K562 (cell line): Measurements from ENCODE around the gene MTLN. TPM values are rescaled to one million over a fixed set of nuclear protein-coding genes. Genes with fewer than 3 reads are reported as not detected.

Experiments used
- ATF7 ChIP-seq: fragments of 450-650 bp; IDR thresholded peaks from 2 replicates; pipeline ENCODE4 v1.7.1; 2014; ENCODE audit warnings: mild to moderate bottlenecking, moderate library complexity
- CBX1 ChIP-seq: sonication (generic); IDR thresholded peaks from 2 replicates; pipeline ENCODE4 v1.6.1; 2016; ENCODE audit warnings: antibody characterized with exemption, low read depth, mild to moderate bottlenecking
- CTBP1 ChIP-seq: fragments of 450-650 bp; IDR thresholded peaks from 2 replicates; pipeline ENCODE4 v1.6.1; 2016; ENCODE audit warnings: borderline replicate concordance
- ERF ChIP-seq: fragments of 450-650 bp; formaldehyde crosslinking; IDR thresholded peaks from 2 replicates; pipeline ENCODE4 v1.4.0; 2020; ENCODE audit warnings: mild to moderate bottlenecking, mixed read lengths
- GATAD2B ChIP-seq: fragments of 450-650 bp; IDR thresholded peaks from 2 replicates; pipeline ENCODE4 v1.6.1; 2017; ENCODE audit warnings: mild to moderate bottlenecking, borderline replicate concordance
- POLR2AphosphoS5 ChIP-seq: IDR thresholded peaks from 2 replicates; pipeline ENCODE4 v1.6.1; 2011; ENCODE audit warnings: mild to moderate bottlenecking, low read depth, low read length, moderate library complexity; ENCODE audit not compliant: control insufficient read depth, insufficient read depth
- RBFOX2 ChIP-seq: fragments of 200-400 bp; formaldehyde crosslinking; IDR thresholded peaks from 2 replicates; pipeline ENCODE4 v1.6.1; 2017; ENCODE audit warnings: low read depth, mild to moderate bottlenecking, low read length, moderate library complexity
- SAP30 ChIP-seq: fragments of 200-600 bp; sonication (generic); IDR thresholded peaks from 2 replicates; pipeline ENCODE4 v1.6.1; 2012; ENCODE audit warnings: borderline replicate concordance, low read depth, mild to moderate bottlenecking, moderate library complexity, low read length, control low read depth, inconsistent platforms; ENCODE audit not compliant: insufficient read depth, poor library complexity, severe bottlenecking
- SMARCC2 ChIP-seq: fragments of 450-650 bp; IDR thresholded peaks from 2 replicates; pipeline ENCODE4 v1.6.1; 2017; ENCODE audit warnings: antibody characterized with exemption, moderate library complexity, mild to moderate bottlenecking, low read depth
- SRSF7 ChIP-seq: fragments of 200-400 bp; formaldehyde crosslinking; optimal IDR thresholded peaks from 2 replicates; pipeline ENCODE3; 2017; ENCODE audit warnings: mild to moderate bottlenecking, low read depth, low read length
- TRIM28 ChIP-seq: fragments of 450-650 bp; IDR thresholded peaks from 2 replicates; pipeline ENCODE4 v1.6.1; 2017
- polyA plus RNA-seq, 8 experiments: library from polyadenylated mRNA; depleted of rRNA in 4 of 8; stranded (reverse) in 5 of 8; unstranded in 3 of 8; fragments of >200 nt; fragmentation: Nextera tagmentation in 2 of 8; fragmentation: Illumina TruSeq in 1 of 8; extraction: Ambion mirVana in 2 of 8; extraction: Trizol in 1 of 8; gene quantifications; 2 replicates each; pipeline versions ENCODE4 v1.2.1 to v1.2.3, GENCODE V29; 2011 to 2014; ENCODE audit warnings: inconsistent platforms in 1 of 8, missing spikeins in 1 of 8
- total RNA-seq, 7 experiments: library from RNA; depleted of rRNA in 6 of 7; stranded (reverse); fragments of >200 nt in 6 of 7; fragmentation: Illumina TruSeq in 2 of 7; extraction: Trizol in 2 of 7; gene quantifications; 2 replicates each; pipeline versions ENCODE4 v1.2.1 to v1.2.3, GENCODE V29; 2011 to 2021; ENCODE audit warnings: low replicate concordance in 1 of 7
- TF ChIP-seq, protein P1 (sequence below): sonication (generic); formaldehyde crosslinking; IDR thresholded peaks from 2 replicates; pipeline ENCODE4 v1.8.0; 2022; ENCODE audit warnings: mild to moderate bottlenecking, low read depth, missing genetic modification reagents
- TF ChIP-seq, protein P2 (sequence below): fragments of 250-450 bp; sonication (Bioruptor Pico); IDR thresholded peaks from 2 replicates; pipeline ENCODE4 v1.4.0; 2020
- TF ChIP-seq, protein P3 (sequence below): fragments of 450-650 bp; IDR thresholded peaks from 2 replicates; pipeline ENCODE4 v1.6.1; 2016; ENCODE audit warnings: borderline replicate concordance

Gene MTLN
- total and polyA plus RNA-seq, 9 of the 15 experiments (the other 6 are each of a cell fraction or from before 2014, with no cell fraction given) = 7.3 to 129 (median 39.4) TPM

DNA sequence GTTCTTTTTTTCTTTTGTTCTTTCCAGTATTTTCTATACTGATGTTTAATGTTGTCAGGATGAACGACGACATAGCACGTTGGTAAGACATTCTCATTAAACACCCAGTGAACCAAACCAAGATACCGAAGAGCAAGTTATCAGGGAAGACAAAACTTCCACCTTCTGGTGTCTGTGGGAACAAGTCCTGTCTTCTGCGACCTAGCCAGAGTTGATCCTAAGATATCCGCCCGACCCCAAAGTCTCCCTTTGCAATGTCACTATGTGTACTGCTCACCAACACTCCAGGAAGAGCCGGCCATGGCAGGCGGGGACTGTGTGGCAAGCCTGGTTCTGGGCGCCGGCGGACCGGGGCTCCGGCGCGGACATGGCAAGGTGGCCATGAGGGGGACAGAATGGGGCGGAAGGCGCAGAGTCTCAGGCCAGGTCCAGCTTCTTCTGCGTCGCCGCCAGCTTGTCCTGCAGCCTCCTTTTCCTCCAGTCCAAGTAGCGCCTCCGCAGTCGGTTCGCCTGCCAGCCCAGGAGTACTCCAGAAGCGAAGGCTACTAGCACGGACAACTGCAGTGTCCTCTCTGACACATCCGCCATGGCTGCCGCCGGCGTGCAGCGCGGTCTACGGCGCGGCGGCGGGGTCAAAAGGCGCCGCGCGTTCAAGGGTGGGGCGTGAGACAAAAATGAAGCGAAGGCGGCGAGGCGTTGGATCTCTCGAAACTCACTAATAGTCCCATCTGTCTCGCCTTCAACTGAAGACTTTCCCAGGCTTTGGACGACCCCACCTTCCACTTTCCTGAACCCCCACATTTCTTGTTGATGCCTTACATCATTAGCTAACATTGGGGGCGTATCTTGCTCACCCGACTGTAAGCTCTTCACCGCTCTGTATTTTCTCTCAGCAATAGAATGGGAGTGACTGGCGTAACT, at the start of gene MTLN (continued):
- TF ChIP-seq POLR2AphosphoS5 (peak; percentile 76), CTBP1 (peak; percentile 63; the same call in 1 of the 2 replicates), CBX1 (peak; percentile 89), ERF (CRISPR knock-in tag) (0 out of 2 replicates have a peak, but pooled peaks have one; percentile 33), SAP30 (peak; percentile 42), TRIM28 (peak; percentile 40; the same call in 1 of the 2 replicates), GATAD2B (no peak), SRSF7 (no peak), SMARCC2 (no peak), ATF7 (peak; percentile 59; the same call in 1 of the 2 replicates), RBFOX2 (peak; percentile 94)
- TF ChIP-seq, protein P1, sequence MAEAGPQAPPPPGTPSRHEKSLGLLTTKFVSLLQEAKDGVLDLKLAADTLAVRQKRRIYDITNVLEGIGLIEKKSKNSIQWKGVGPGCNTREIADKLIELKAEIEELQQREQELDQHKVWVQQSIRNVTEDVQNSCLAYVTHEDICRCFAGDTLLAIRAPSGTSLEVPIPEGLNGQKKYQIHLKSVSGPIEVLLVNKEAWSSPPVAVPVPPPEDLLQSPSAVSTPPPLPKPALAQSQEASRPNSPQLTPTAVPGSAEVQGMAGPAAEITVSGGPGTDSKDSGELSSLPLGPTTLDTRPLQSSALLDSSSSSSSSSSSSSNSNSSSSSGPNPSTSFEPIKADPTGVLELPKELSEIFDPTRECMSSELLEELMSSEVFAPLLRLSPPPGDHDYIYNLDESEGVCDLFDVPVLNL (CRISPR knock-in tag) = peak; percentile 71; the same call in 1 of the 2 replicates
- TF ChIP-seq, protein P2, sequence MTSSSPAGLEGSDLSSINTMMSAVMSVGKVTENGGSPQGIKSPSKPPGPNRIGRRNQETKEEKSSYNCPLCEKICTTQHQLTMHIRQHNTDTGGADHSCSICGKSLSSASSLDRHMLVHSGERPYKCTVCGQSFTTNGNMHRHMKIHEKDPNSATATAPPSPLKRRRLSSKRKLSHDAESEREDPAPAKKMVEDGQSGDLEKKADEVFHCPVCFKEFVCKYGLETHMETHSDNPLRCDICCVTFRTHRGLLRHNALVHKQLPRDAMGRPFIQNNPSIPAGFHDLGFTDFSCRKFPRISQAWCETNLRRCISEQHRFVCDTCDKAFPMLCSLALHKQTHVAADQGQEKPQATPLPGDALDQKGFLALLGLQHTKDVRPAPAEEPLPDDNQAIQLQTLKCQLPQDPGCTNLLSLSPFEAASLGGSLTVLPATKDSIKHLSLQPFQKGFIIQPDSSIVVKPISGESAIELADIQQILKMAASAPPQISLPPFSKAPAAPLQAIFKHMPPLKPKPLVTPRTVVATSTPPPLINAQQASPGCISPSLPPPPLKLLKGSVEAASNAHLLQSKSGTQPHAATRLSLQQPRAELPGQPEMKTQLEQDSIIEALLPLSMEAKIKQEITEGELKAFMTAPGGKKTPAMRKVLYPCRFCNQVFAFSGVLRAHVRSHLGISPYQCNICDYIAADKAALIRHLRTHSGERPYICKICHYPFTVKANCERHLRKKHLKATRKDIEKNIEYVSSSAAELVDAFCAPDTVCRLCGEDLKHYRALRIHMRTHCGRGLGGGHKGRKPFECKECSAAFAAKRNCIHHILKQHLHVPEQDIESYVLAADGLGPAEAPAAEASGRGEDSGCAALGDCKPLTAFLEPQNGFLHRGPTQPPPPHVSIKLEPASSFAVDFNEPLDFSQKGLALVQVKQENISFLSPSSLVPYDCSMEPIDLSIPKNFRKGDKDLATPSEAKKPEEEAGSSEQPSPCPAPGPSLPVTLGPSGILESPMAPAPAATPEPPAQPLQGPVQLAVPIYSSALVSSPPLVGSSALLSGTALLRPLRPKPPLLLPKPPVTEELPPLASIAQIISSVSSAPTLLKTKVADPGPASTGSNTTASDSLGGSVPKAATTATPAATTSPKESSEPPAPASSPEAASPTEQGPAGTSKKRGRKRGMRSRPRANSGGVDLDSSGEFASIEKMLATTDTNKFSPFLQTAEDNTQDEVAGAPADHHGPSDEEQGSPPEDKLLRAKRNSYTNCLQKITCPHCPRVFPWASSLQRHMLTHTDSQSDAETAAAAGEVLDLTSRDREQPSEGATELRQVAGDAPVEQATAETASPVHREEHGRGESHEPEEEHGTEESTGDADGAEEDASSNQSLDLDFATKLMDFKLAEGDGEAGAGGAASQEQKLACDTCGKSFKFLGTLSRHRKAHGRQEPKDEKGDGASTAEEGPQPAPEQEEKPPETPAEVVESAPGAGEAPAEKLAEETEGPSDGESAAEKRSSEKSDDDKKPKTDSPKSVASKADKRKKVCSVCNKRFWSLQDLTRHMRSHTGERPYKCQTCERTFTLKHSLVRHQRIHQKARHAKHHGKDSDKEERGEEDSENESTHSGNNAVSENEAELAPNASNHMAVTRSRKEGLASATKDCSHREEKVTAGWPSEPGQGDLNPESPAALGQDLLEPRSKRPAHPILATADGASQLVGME (CRISPR knock-in tag) = peak; percentile 85; the same call in 1 of the 2 replicates
- TF ChIP-seq, protein P3, sequence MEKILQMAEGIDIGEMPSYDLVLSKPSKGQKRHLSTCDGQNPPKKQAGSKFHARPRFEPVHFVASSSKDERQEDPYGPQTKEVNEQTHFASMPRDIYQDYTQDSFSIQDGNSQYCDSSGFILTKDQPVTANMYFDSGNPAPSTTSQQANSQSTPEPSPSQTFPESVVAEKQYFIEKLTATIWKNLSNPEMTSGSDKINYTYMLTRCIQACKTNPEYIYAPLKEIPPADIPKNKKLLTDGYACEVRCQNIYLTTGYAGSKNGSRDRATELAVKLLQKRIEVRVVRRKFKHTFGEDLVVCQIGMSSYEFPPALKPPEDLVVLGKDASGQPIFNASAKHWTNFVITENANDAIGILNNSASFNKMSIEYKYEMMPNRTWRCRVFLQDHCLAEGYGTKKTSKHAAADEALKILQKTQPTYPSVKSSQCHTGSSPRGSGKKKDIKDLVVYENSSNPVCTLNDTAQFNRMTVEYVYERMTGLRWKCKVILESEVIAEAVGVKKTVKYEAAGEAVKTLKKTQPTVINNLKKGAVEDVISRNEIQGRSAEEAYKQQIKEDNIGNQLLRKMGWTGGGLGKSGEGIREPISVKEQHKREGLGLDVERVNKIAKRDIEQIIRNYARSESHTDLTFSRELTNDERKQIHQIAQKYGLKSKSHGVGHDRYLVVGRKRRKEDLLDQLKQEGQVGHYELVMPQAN = peak; percentile 83; the same call in 1 of the 2 replicates
